GM19043 (cell line): ENCODE measurements around the gene FXYD5.
"Not testable (repeated sequence)": the region's sequence is repeated elsewhere in the genome, so short reads cannot be mapped to it uniquely, and the experiment has no call there.

Source experiments
- ATAC-seq: cut with Tn5 transposase; IDR thresholded peaks from one replicate; pipeline ENCODE4 v1.9.1; 2021; ENCODE audit warnings: low read depth; ENCODE audit not compliant: unreplicated experiment

The FXYD5 gene

GRCh38 chr19:35176181-35176570 lies 21.6 kb downstream of the FXYD5 start:
- no peak for ATAC-seq

DNA sequence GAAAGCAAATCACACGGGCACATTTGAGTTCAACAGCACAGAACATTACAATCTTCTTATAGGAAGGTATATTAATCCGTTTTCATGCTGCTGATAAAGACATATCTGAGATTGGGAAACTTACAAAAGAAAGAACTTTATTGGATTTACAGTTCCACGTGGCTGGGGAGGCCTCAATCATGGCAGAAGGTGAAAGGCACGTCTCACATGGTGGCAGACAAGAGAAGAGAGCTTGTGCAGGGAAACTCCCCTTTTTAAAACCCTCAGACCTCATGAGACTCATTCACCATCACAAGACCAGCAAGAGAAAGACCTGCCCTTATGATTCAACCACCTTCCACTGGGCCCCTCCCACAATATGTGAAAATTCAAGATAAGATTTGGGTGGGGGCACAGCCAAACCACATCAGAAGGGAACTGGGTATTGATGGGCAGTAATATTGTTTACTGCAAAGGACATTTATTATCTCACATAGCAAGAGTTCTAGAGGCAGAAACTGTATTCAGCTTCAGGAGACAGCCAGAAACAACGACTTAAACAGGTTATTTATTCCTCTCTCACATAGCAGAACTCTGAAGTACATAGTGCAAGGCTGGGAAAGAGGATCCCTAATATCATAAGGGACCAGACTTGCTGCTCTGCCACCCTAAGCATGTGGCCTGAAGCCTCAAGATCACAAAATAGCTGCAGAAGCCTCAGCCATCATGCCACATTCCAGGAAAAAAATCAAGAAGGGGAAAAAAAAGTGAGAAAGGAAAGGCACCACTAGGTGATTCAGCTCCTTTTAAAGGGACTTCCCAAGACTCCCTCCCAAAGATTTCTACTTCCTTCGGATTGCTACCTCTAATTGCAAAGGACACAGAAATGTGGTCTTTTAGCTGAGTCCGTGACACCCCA lies 23.1 kb downstream of the FXYD5 start:
- no peak for ATAC-seq

DNA sequence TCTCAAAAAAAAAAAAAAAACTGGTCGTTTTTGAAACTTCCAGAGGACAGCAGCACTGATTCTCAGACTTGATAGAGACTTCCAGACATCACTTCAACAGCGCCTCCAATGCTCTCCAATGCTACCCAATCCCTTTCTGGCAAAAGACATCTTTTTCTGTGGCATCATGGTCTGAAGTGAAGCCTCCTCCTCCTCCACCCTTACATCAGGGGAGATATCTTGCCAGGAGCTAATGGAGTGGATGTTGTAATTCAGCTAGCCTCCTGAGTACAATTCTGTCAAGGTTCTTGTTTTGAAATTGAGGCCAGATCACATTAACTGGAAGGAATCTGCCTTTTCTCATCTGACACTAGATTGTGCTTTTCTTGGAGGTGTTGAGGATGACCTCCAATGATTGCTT lies 24.2 kb downstream of the FXYD5 start:
- ATAC-seq = no peak

- no peak for ATAC-seq
Measured at GRCh38 chr19:35179830-35180229, 25.3 kb downstream of the FXYD5 start.

DNA sequence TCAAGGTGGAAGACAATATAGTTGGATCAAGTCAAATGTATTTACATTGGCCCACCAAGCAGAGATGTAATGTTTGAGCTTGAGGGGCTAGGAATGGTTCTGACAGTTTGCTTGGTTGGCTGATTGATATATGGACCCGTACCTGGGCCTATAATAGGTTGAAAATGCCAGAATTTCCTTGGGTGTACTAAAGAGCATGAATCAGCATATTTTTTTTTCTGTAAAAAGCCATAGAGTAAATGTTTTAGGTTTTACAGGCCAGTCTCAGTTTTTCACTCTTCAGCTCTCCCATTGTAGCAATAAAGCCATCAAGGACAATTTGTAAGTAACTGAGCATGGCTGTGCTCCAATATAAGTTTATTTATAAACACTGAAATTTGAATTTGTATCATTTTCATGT lies 26.9 kb downstream of the FXYD5 start:
- ATAC-seq = no peak

DNA sequence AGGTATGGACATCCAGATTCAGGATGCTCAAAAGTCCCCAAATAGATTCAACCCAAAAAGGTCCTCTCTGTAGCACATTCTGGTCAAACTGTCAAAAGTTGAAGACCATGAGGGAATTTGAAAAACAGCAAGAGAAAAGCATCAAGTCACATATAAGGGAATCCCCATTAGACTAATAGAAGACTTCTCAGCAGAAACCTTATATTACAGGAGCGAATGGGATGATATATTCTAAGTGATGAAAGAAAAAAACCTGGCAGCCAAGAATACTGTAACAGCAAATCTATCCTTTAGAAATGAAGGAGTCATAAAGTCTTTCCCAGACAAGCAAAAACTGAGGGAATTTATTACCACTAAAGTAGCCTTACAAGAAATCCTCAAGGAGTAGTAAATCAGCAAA lies 29.7 kb downstream of the FXYD5 start:
- no peak for ATAC-seq

DNA sequence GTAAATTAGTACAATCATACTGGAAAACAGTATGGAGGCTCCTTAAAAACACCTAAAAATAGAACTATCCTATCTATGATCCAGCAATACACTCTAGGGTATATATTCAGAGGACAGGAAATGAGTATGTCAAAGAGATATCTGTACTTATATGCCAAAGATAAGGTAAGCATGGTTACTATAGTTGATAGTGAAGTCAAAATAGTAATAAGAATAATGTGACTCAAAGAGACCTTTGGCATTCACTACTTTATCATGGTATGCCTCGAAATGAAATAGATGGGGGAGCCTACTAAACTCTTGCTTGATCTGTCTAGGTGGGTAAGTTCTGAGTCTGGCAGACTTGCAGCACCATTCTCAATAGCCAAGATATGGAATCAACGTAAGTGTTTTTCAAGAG lies 30.3 kb downstream of the FXYD5 start:
- no peak for ATAC-seq

GRCh38 chr19:35194012-35194984 lies 39.8 kb downstream of the FXYD5 start:
- no peak for ATAC-seq

DNA sequence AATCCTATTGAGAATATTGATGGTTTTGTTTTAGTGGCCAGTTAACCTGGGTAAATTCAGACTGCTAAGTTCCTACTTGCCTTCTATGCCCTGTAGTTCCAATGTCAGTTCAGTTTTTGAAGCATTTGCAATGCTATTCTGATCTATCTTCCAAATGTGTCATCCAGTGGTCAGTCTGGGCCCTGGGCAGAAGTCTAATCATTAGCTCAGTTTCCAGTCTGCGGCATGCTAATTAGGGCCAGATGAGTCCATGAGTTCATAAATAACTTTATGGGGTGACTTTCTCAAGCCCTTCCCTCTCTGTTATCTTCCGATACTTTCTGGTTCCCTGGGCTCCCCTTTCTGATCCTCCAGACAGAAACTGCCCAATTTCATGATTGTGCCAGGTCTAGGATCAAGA lies 41.3 kb downstream of the FXYD5 start:
- ATAC-seq = no peak

DNA sequence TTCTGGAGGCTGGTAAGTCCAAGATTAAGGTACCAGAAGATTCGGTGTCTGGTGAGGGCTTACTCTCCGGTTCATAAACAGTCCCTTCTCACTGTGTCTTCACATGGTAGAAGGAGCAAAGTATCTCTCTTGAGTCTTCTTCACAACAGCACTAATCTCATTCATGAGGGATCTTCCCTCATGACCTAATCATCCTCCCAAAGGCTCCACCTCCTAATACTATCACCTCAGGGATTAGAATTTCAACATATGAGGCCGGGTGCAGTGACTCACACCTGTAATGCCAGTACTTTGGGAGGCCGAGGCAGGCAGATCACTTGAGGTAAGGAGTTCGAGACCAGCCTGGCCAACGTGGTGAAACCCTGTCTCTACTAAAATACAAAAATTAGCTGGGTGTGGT lies 42.3 kb downstream of the FXYD5 start:
- not testable (repeated sequence) for ATAC-seq

DNA sequence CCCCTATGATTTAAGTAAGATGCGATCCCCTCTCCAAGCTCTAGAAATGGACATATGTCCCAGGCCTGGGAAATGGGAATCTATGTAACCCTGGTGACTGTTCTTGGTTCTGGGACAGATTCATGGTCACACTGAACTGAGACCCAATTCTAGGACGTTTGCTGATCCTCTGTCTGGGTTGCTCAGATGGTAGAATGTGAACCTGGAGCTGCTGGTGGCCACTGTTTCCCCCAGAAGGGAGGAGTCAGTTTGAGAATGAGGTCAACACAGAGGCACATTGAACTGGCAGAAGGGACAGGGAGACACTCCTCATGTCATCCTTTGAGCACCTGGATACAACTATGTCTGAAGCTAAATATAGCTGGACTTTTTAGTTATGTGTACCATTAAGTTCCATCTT lies 44.9 kb downstream of the FXYD5 start:
- ATAC-seq = no peak

- no peak for ATAC-seq
Measured at GRCh38 chr19:35202722-35203688, 48.5 kb downstream of the FXYD5 start.

DNA sequence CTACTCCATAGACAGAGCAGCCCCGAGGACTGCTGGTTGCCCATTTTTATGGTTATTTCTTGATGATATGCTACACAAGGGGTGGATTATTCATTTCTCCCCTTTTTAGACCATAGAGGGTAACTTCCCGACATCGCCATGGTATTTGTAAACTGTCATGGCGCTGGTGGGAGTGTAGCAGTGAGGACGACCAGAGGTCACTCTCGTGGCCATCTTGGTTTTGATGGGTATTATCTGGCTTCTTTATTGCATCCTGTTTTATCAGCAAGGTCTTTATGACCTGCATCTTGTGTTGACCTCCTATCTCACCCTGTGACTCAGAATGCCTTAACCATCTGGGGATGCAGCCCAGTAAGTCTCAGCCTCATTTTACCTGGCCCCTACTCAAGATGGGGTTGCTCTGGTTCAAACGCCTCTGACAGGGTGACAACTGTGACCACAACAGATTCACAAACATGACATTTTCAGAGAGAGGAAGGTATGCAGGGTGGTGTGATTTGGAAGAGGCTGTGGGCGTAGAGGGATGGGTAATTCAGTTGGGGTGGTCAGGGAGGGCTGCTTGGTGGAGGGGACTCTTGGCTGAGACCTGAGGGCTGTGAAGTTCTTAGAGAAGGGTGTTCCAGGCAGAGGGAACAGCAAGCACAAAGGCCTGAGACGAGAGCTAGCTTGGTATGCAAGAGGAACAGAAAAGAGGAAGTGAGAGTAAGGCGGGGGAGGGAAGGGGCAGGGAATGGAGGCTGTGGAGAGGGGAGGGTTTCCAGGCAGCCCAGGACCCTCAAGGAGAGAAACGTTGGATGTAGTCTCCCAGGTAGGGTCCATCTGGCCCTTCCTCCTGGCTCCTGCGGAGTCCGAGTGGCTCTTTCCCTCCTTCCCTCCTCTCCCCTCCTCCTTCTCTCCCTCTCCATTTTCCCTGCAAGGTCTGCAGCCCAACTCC lies 50.5 kb downstream of the FXYD5 start:
- no peak for ATAC-seq

- ATAC-seq = no peak
Measured at GRCh38 chr19:35205733-35206323, 51.3 kb downstream of the FXYD5 start.

DNA sequence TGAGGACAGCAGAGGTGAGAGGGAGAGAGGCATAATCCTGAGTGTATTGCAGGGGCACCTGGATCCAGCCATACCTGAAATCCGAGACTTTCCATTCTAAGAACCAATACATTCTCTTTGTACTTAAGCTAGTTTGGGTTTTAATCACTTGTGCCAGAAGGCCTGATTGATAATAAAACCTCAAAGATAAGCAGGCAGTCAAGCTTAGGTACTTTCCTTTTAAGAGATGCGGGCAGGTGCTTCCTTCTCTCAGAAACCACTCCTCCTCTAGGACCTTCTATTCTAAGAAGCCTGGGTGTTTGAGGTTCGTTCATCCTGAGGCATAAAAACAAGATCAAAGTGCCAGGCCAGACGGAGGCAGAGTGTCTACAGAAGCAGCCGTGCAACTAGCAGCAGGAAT lies 51.8 kb downstream of the FXYD5 start:
- no peak for ATAC-seq

- no peak for ATAC-seq
Measured at GRCh38 chr19:35206855-35207254, 52.3 kb downstream of the FXYD5 start.

- ATAC-seq = no peak
Measured at GRCh38 chr19:35207391-35207871, 52.9 kb downstream of the FXYD5 start.

GRCh38 chr19:35208121-35208520 lies 53.6 kb downstream of the FXYD5 start:
- no peak for ATAC-seq

DNA sequence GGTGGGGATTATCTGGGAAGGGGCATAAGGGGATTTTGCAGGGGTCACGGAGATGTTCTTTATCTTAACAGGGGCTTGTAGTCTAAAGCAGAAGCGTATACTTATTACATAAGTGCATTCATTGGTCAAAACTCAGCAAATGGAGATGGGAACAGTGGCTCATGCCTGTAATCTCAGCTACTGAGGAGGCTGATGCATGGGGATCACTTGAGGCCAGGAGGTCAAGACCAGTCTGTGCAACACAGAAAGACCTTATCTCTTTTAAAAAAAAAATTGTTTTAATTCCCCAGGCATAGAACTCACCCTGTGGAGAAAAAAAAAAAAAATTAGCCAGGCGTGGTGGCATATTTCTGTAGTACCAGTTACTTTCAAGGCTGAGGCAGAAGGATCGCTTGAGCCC lies 55.1 kb downstream of the FXYD5 start:
- ATAC-seq = no peak
